HepG2 (cell line): ENCODE measurements around the gene RAC2. TPM values are rescaled to one million over a fixed set of nuclear protein-coding genes. Genes with fewer than 3 reads are reported as not detected.

Experiments used
- ATF7-NPFF ChIP-seq: sonication (generic); formaldehyde crosslinking; IDR thresholded peaks from 2 replicates; pipeline ENCODE4 v1.8.1; 2023; ENCODE audit warnings: mild to moderate bottlenecking, low read depth, missing genetic modification reagents, moderate library complexity
- BCL6 ChIP-seq: IDR thresholded peaks from 2 replicates; pipeline ENCODE4 v1.6.1; 2016; ENCODE audit warnings: missing genetic modification reagents, missing compliant biosample characterization
- FOXA3 ChIP-seq: IDR thresholded peaks from 2 replicates; pipeline ENCODE4 v1.6.1; 2016; ENCODE audit warnings: missing genetic modification reagents, missing compliant biosample characterization
- FOXP1 ChIP-seq, 2 experiments: fragments of 450-650 bp in 1 of 2; IDR thresholded peaks; 2 replicates each; pipeline ENCODE4 v1.6.1; 2017 to 2018; ENCODE audit warnings: antibody characterized with exemption in 1 of 2
- GLI4 ChIP-seq: sonication (generic); formaldehyde crosslinking; IDR thresholded peaks from 2 replicates; pipeline ENCODE4 v1.5.1; 2020; ENCODE audit warnings: missing genetic modification reagents, mild to moderate bottlenecking, moderate library complexity, borderline replicate concordance
- HHEX ChIP-seq: IDR thresholded peaks from 2 replicates; pipeline ENCODE4 v1.6.1; 2016; ENCODE audit warnings: control low read depth
- JUN ChIP-seq: sonication (generic); formaldehyde crosslinking; IDR thresholded peaks from 2 replicates; pipeline ENCODE4 v1.4.0; 2020; ENCODE audit warnings: mild to moderate bottlenecking, missing genetic modification reagents
- KAT7 ChIP-seq: IDR thresholded peaks from 2 replicates; pipeline ENCODE4 v1.6.1; 2018; ENCODE audit warnings: borderline replicate concordance, missing compliant biosample characterization
- MAZ ChIP-seq, 2 experiments: sonication (generic) in 1 of 2; formaldehyde crosslinking in 1 of 2; IDR thresholded peaks; 2 replicates each; pipeline versions ENCODE4 v1.5.0 to v1.6.1; 2012 to 2020; ENCODE audit warnings: low read depth in 2 of 2, mild to moderate bottlenecking in 2 of 2, borderline replicate concordance in 1 of 2, improper control_type of control experiment in 1 of 2, low read length in 1 of 2, missing genetic modification reagents in 1 of 2, moderate library complexity in 1 of 2
- NRL ChIP-seq: sonication (generic); formaldehyde crosslinking; IDR thresholded peaks from 2 replicates; pipeline ENCODE4 v1.5.0; 2020; ENCODE audit warnings: missing genetic modification reagents, mild to moderate bottlenecking, moderate library complexity, borderline replicate concordance
- PRMT3 ChIP-seq: sonication (generic); formaldehyde crosslinking; IDR thresholded peaks from 2 replicates; pipeline ENCODE4 v1.8.1; 2022; ENCODE audit warnings: low read depth, mild to moderate bottlenecking, moderate library complexity, missing genetic modification reagents, borderline replicate concordance
- REPIN1 ChIP-seq: sonication (generic); formaldehyde crosslinking; IDR thresholded peaks from 2 replicates; pipeline ENCODE4 v1.8.0; 2022; ENCODE audit warnings: missing genetic modification reagents, low read depth, mild to moderate bottlenecking, borderline replicate concordance
- ZNF18 ChIP-seq: sonication (generic); formaldehyde crosslinking; IDR thresholded peaks from 2 replicates; pipeline ENCODE4 v1.8.0; 2022; ENCODE audit warnings: mild to moderate bottlenecking, missing genetic modification reagents; ENCODE audit not compliant: insufficient replicate concordance
- ZNF34 ChIP-seq: sonication (generic); formaldehyde crosslinking; IDR thresholded peaks from 2 replicates; pipeline ENCODE4 v1.4.0; 2020; ENCODE audit warnings: mild to moderate bottlenecking, missing genetic modification reagents, borderline replicate concordance
- ZNF639 ChIP-seq: conservative IDR thresholded peaks from 2 replicates; pipeline ENCODE4 v1.6.1; 2018; ENCODE audit warnings: missing genetic modification reagents
- ZNF660 ChIP-seq: sonication (generic); formaldehyde crosslinking; IDR thresholded peaks from 2 replicates; pipeline ENCODE4 v1.5.1; 2020; ENCODE audit warnings: mild to moderate bottlenecking, low read depth, missing genetic modification reagents, borderline replicate concordance
- ZNF687 ChIP-seq: sonication (generic); formaldehyde crosslinking; IDR thresholded peaks from 2 replicates; pipeline ENCODE4 v1.5.1; 2020; ENCODE audit warnings: mild to moderate bottlenecking, missing genetic modification reagents, moderate library complexity
- ZNF780A ChIP-seq: sonication (generic); formaldehyde crosslinking; IDR thresholded peaks from 2 replicates; pipeline ENCODE4 v1.8.0; 2022; ENCODE audit warnings: mild to moderate bottlenecking, missing genetic modification reagents, moderate library complexity
- polyA plus RNA-seq, 8 experiments: library from polyadenylated mRNA; depleted of rRNA in 3 of 8; stranded (reverse) in 7 of 8; unstranded in 1 of 8; fragments of >200 nt; fragmentation: Illumina TruSeq in 4 of 8; extraction: Trizol in 4 of 8; gene quantifications; 2 replicates each; pipeline versions ENCODE4 v1.2.1 to v1.2.3, GENCODE V29; 2011 to 2016; ENCODE audit warnings: low read depth in 4 of 8, missing spikeins in 1 of 8, mixed read lengths in 1 of 8; ENCODE audit not compliant: insufficient read depth in 1 of 8
- total RNA-seq, 5 experiments: library from RNA; depleted of rRNA; stranded (reverse); fragments of >200 nt; fragmentation: Illumina TruSeq; extraction: Trizol; gene quantifications; 2 replicates each; pipeline ENCODE4 v1.2.3, GENCODE V29; 2016; ENCODE audit warnings: low read depth in 1 of 5

The RAC2 gene
- total and polyA plus RNA-seq, 2 of the 13 experiments (the other 11 are each of a cell fraction or from before 2014, with no cell fraction given): 0.73 TPM; not detected in 1

- TF ChIP-seq BCL6: no peak
- no peak for TF ChIP-seq ZNF780A (CRISPR knock-in tag)
- 0 out of 2 replicates have a peak, but pooled peaks have one; percentile 38 for TF ChIP-seq MAZ (IDR thresholded peaks at IDR 0.05; ENCODE audit: borderline replicate concordance, low read depth, low read length)
- no peak for TF ChIP-seq MAZ (CRISPR knock-in tag; IDR thresholded peaks at IDR 0.05; ENCODE audit: low read depth)
- no peak for TF ChIP-seq HHEX
- no peak for TF ChIP-seq FOXP1 (IDR thresholded peaks at IDR 0.05)
- peak; percentile 19; the same call in 1 of the 2 replicates for TF ChIP-seq FOXP1 (CRISPR knock-in tag; IDR thresholded peaks at IDR 0.05)
- TF ChIP-seq ZNF34 (CRISPR knock-in tag): no peak
- no peak for TF ChIP-seq ZNF639 (CRISPR knock-in tag)
- TF ChIP-seq ZNF18 (CRISPR knock-in tag): peak; percentile 1
- TF ChIP-seq ZNF687 (CRISPR knock-in tag): no peak
- TF ChIP-seq ZNF660: no peak
- TF ChIP-seq PRMT3: peak; percentile 46; the same call in 1 of the 2 replicates
- TF ChIP-seq JUN (CRISPR knock-in tag): no peak
- TF ChIP-seq KAT7: no peak
- peak; percentile 53; the same call in 1 of the 2 replicates for TF ChIP-seq ATF7-NPFF (CRISPR knock-in tag)
- TF ChIP-seq GLI4: no peak
- TF ChIP-seq FOXA3 (CRISPR knock-in tag): peak; percentile 58
- TF ChIP-seq NRL: no peak; the same call in 1 of the 2 replicates
- TF ChIP-seq REPIN1 (CRISPR knock-in tag): no peak
These were observed 45.6 kb downstream of the RAC2 start (continued) for GRCh38 chr22:37198258-37199102.
